ENCODE data around the gene PGS1. TPM values are rescaled to one million over a fixed set of nuclear protein-coding genes. Genes with fewer than 3 reads are reported as not detected.

The PGS1 gene
- total and polyA plus RNA-seq, 9 donors: 13.5 to 50.2 (median 35.0) TPM

DNA sequence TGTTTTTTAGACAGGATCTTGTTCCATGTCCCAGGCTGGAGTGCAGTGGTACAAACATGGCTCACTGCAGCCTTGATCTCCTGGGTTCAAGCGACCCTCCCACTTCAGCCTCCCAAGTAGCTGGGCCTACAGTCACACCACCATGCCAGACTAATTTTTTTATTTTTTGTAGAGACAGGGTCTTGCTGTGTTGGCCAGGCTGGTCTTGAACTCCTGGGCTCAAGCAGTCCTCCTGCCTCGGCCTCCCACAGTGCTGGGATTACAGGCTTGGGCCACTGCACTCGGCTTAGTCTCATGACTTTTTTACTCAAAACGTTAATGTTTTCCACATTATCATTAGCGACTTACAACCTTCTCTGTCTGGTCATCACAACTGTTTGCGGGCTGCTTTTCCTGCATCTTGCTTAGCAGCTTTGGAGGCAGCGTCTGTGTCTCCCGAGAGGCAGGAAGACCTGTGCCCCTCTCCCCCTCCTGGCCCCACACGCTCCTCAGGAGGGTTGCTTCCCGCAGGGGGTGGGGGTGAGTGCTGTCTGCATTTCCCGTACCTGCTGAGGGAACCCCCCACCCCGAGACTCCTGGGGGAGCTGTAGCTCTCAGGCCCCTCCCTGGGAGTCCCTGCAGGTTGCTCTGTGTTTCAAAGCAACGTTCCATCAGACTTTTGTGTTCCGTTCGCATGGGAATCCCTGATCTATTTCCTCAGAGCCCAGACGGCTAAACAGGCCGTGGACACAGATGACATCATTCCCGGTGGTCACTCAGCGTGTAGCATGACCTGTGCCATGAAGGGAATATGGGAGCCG is 52.6 kb downstream of the PGS1 start:
- TF ChIP-seq POLR2A (IDR thresholded peaks at IDR 0.05) (no peak), EP300 (IDR thresholded peaks at IDR 0.05) (no peak)

DNA sequence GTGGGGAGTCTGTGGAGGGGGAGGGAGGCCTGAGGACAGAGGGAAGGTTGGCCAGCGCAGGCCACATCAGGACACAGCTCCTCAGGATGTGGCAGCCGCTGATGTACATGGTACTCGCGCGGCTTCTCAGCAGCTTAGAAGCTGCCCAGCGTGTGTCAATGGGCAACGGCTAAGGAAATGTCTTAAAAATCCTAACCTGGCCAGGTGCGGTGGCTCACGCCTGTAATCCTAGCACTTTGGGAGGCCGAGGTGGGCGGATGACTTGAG is 53.2 kb downstream of the PGS1 start:
- no peak overlapping the region for H3K27ac ChIP-seq
- H3K9me3 ChIP-seq: no peaks in the 10 kb centered on the region
- DNase-seq: no peak
- no peaks in the 10 kb centered on the region for H3K4me1 ChIP-seq (ENCODE audit: insufficient read depth)
- no peaks in the 10 kb centered on the region for H3K36me3 ChIP-seq
- H3K4me3 ChIP-seq: no peak overlapping the region
- 87 to 96% (median 89%) methylated on average over 11 of the region's 11 CpGs for WGBS, 3 donors
- TF ChIP-seq, protein P1, sequence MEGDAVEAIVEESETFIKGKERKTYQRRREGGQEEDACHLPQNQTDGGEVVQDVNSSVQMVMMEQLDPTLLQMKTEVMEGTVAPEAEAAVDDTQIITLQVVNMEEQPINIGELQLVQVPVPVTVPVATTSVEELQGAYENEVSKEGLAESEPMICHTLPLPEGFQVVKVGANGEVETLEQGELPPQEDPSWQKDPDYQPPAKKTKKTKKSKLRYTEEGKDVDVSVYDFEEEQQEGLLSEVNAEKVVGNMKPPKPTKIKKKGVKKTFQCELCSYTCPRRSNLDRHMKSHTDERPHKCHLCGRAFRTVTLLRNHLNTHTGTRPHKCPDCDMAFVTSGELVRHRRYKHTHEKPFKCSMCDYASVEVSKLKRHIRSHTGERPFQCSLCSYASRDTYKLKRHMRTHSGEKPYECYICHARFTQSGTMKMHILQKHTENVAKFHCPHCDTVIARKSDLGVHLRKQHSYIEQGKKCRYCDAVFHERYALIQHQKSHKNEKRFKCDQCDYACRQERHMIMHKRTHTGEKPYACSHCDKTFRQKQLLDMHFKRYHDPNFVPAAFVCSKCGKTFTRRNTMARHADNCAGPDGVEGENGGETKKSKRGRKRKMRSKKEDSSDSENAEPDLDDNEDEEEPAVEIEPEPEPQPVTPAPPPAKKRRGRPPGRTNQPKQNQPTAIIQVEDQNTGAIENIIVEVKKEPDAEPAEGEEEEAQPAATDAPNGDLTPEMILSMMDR (IDR thresholded peaks at IDR 0.05): no peak
- no peak for TF ChIP-seq EP300 (IDR thresholded peaks at IDR 0.05)
- no peak for TF ChIP-seq POLR2A (IDR thresholded peaks at IDR 0.05)
- H3K27me3 ChIP-seq: no peaks in the 10 kb centered on the region
- intact Hi-C loops (cut with DNase I): no loop called here

More for the DNA sequence above, 52.6 kb downstream of the PGS1 start:
- H3K4me1 ChIP-seq (ENCODE audit: insufficient read depth): no peaks in the 10 kb centered on the region
- no peaks in the 10 kb centered on the region for H3K9me3 ChIP-seq
- DNase-seq: no peak
- no peak overlapping the region for H3K27ac ChIP-seq
- intact Hi-C loops (cut with DNase I): no loop called here
- H3K4me3 ChIP-seq: no peak overlapping the region
- no peaks in the 10 kb centered on the region for H3K27me3 ChIP-seq
- 50 to 64% (median 58%) methylated on average over 20 of the region's 20 CpGs for WGBS, 3 donors
- no peaks in the 10 kb centered on the region for H3K36me3 ChIP-seq

DNA sequence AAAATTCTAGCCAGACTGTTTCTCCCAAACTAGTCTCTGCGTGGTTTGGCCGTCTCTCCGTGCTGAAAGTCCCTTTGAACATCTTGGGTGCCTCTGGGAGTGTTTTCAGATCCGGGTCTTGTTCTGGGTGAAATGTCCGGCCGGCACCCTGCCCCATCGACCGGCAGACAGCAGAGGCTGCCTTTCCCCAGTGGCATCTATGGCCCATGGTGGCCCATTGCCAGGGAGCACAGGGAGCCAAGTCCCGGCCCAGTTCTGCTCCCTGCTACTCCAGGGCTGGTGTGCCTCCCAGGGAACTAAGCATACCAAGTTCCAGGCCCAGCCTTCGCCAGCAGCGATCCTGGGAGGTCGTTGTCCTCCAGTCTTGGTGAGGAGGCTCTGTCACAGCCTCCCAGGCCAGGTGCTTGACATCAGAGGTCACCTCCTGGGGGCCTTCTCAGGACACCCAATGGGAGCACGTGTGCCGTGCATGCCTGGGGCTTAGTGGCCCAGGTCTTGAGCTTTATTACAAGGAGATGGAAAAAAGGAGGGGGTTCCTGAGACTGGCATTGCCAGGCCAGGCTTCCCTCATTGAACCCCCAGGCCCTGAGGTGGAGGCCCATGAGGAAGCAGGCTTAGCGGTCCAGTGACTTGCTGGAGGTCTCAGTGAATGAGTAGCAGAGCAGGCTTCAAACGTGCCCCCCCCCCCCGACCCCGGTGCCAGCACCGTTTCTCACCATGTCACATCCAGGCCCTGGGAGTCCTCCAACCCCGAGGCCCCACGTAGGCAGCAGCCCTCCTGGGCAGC is 54.0 kb downstream of the PGS1 start:
- no peak for TF ChIP-seq POLR2A (IDR thresholded peaks at IDR 0.05)
- TF ChIP-seq, protein P1 (IDR thresholded peaks at IDR 0.05): no peak
- H3K36me3 ChIP-seq: no peaks in the 10 kb centered on the region
- WGBS, 3 donors: 55 to 65% (median 59%) methylated on average over 16 to 21 of the region's 21 CpGs
- no peak overlapping the region for H3K27ac ChIP-seq
- H3K27me3 ChIP-seq: no peaks in the 10 kb centered on the region
- H3K4me3 ChIP-seq: no peak overlapping the region
- intact Hi-C loops (cut with DNase I): no loop called here
- DNase-seq: no peak
- H3K4me1 ChIP-seq (ENCODE audit: insufficient read depth): peaks cover 2% of the 10 kb centered on the region
- H3K9me3 ChIP-seq: no peaks in the 10 kb centered on the region

DNA sequence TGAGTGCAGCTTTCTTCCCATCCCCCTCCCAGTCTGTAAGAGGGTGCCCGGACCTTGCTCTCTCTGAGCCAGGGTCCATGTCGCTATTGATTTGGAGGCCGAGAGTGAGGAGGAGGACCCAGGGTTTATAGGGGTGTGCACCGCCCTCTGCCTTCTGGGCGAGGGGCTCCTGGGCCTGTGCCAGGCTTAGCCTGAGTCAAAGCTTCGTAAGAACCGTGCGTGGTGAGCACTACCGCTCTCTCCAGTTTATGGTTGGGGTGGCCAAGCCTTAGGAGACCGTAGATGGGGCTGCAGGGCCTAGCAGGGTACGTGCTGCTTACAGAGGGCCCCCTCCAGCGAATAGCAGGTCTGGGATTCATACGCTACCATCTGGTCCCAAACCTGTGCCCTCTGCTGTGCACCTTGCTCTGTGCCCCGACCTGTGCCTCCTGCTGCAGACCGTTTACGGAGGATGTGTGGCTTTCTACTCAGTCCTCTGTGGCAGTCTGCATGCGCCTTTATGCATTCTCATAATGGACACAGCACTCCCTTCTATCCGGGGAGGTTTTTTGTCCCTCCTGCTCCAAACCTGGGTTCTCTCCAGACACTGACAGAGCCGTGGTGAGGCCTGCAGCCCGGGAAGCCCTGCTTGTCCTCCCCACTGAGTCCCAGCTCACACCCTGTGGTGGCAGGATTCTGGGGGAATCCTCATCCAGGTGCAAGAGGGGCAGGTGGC is 54.7 kb downstream of the PGS1 start:
- 45 to 53% (median 48%) methylated on average over 20 of the region's 20 CpGs for WGBS, 3 donors
- TF ChIP-seq, protein P1 (IDR thresholded peaks at IDR 0.05): no peak
- no peak for TF ChIP-seq EP300 (IDR thresholded peaks at IDR 0.05)
- no peak for TF ChIP-seq POLR2A (IDR thresholded peaks at IDR 0.05)
- H3K4me1 ChIP-seq (ENCODE audit: insufficient read depth): peaks cover 2% of the 10 kb centered on the region
- no peak for DNase-seq
- H3K4me3 ChIP-seq: no peak overlapping the region
- no peaks in the 10 kb centered on the region for H3K9me3 ChIP-seq
- no peak overlapping the region for H3K27ac ChIP-seq
- H3K27me3 ChIP-seq: no peaks in the 10 kb centered on the region
- H3K36me3 ChIP-seq: no peaks in the 10 kb centered on the region
- intact Hi-C loops (cut with DNase I): no loop called here

Measured in ovary (tissue), 9 donors.